IMR-90 (cell line): ENCODE measurements around the gene SLC25A3. TPM values are rescaled to one million over a fixed set of nuclear protein-coding genes. Genes with fewer than 3 reads are reported as not detected.

Experiments
- ATAC-seq: fragments of 200-7000 bp; cut with Tn5 transposase; 2 replicates; pipeline ENCODE4 v1.9.1; 2020; ENCODE audit warnings: low read depth, mild to moderate bottlenecking, moderate library complexity
- BruUV-seq: library from RNA; stranded (reverse); fragments of 400-500 nt; replicated peaks from 2 replicates; lab custom pipeline; 2021; lab: Mats Ljungman, UMichigan
- CTCF ChIA-PET: fragments of 300-600 bp; formaldehyde crosslinking; extraction: SDS; loops from one replicate; lab custom pipeline; 2021; ENCODE audit warnings: antibody characterized with exemption; lab: Yijun Ruan, JAX
- POLR2A ChIA-PET: fragments of 300-600 bp; sonication (Branson Sonifier 250); formaldehyde crosslinking; loops from one replicate; lab custom pipeline; 2022; ENCODE audit warnings: antibody characterized with exemption; ENCODE audit not compliant: unreplicated experiment; lab: Charles Lee
- DNase-seq: peaks from one replicate; pipeline ENCODE4 v3.0.0; 2013
- H2AFZ ChIP-seq: replicated peaks from 2 replicates; pipeline ENCODE3; 2013; ENCODE audit warnings: low read length, mild to moderate bottlenecking; ENCODE audit not compliant: poor library complexity
- H2AK5ac ChIP-seq: 2 replicates; pipeline ENCODE4 v1.6.1; 2013; ENCODE audit warnings: low read depth, low read length, inconsistent platforms
- H2AK9ac ChIP-seq: replicated peaks from 2 replicates; pipeline ENCODE3; 2013; ENCODE audit warnings: mild to moderate bottlenecking, low read depth, low read length, moderate library complexity; ENCODE audit not compliant: poor library complexity
- H2BK120ac ChIP-seq: 2 replicates; pipeline ENCODE4 v1.6.1; 2013; ENCODE audit warnings: low read depth, low read length, inconsistent platforms
- H2BK15ac ChIP-seq: 3 replicates; pipeline ENCODE4 v1.6.1; 2013; ENCODE audit warnings: low read depth, low read length, inconsistent platforms
- H2BK20ac ChIP-seq: 2 replicates; pipeline ENCODE4 v1.6.1; 2013; ENCODE audit warnings: low read depth, mild to moderate bottlenecking, inconsistent platforms, low read length, moderate library complexity
- H2BK5ac ChIP-seq: 2 replicates; pipeline ENCODE4 v1.6.1; 2013; ENCODE audit warnings: mild to moderate bottlenecking, low read depth, low read length, inconsistent platforms; ENCODE audit not compliant: poor library complexity, severe bottlenecking
- H3K14ac ChIP-seq: replicated peaks from 2 replicates; pipeline ENCODE4 v1.6.1; 2013; ENCODE audit warnings: low read depth, low read length, inconsistent platforms
- H3K18ac ChIP-seq: 2 replicates; pipeline ENCODE4 v1.6.1; 2013; ENCODE audit warnings: low read depth, low read length, control low read depth
- H3K23ac ChIP-seq: 2 replicates; pipeline ENCODE4 v1.6.1; 2013; ENCODE audit warnings: low read depth, low read length, inconsistent platforms
- H3K27ac ChIP-seq: 2 replicates; pipeline ENCODE4 v1.5.1; 2013; ENCODE audit warnings: mild to moderate bottlenecking, control low read depth, low read length; ENCODE audit not compliant: insufficient read depth
- H3K27me3 ChIP-seq: 2 replicates; pipeline ENCODE4 v1.6.1; 2013; ENCODE audit warnings: low read length; ENCODE audit not compliant: control insufficient read depth, insufficient read depth
- H3K36me3 ChIP-seq: 2 replicates; pipeline ENCODE4 v1.6.1; 2013; ENCODE audit warnings: low read length, mixed read lengths; ENCODE audit not compliant: control insufficient read depth, insufficient read depth
- H3K4ac ChIP-seq: 2 replicates; pipeline ENCODE4 v1.6.1; 2013; ENCODE audit warnings: low read depth, low read length, inconsistent platforms
- H3K4me1 ChIP-seq: 2 replicates; pipeline ENCODE4 v1.6.1; 2013; ENCODE audit warnings: low read length, mixed read lengths; ENCODE audit not compliant: control insufficient read depth, insufficient read depth
- H3K4me2 ChIP-seq: 2 replicates; pipeline ENCODE4 v1.6.1; 2013; ENCODE audit warnings: low read depth, mild to moderate bottlenecking, control low read depth, low read length, moderate library complexity
- H3K4me3 ChIP-seq: 2 replicates; pipeline ENCODE4 v1.5.1; 2013; ENCODE audit warnings: low read depth, mild to moderate bottlenecking, control low read depth, low read length, moderate library complexity; ENCODE audit not compliant: insufficient read depth
- H3K56ac ChIP-seq: 2 replicates; pipeline ENCODE4 v1.6.1; 2013; ENCODE audit warnings: low read length, inconsistent platforms; ENCODE audit not compliant: insufficient read depth; ENCODE audit errors: extremely low read depth
- H3K79me1 ChIP-seq, 2 experiments: 2 replicates each; pipeline ENCODE4 v1.6.1; 2013; ENCODE audit warnings: low read length in 2 of 2, inconsistent platforms in 1 of 2, low read depth in 1 of 2
- H3K9ac ChIP-seq: 2 replicates; pipeline ENCODE4 v1.6.1; 2013; ENCODE audit warnings: low read depth, low read length, control low read depth
- H3K9me1 ChIP-seq: 2 replicates; pipeline ENCODE4 v1.6.1; 2013; ENCODE audit warnings: low read length, inconsistent platforms; ENCODE audit not compliant: insufficient read depth
- H3K9me3 ChIP-seq: 2 replicates; pipeline ENCODE4 v1.6.1; 2013; ENCODE audit warnings: low read length; ENCODE audit not compliant: control insufficient read depth, insufficient read depth
- H4K20me1 ChIP-seq: 2 replicates; pipeline ENCODE4 v1.6.1; 2013; ENCODE audit warnings: low read length, inconsistent platforms; ENCODE audit not compliant: insufficient read depth
- H4K5ac ChIP-seq: 2 replicates; pipeline ENCODE4 v1.6.1; 2013; ENCODE audit warnings: mild to moderate bottlenecking, low read depth, low read length, control low read depth
- H4K8ac ChIP-seq, 2 experiments: 2 replicates each; pipeline ENCODE4 v1.6.1; 2013; ENCODE audit warnings: low read depth in 2 of 2, low read length in 2 of 2, control low read depth in 1 of 2, inconsistent platforms in 1 of 2
- H4K91ac ChIP-seq: 2 replicates; pipeline ENCODE4 v1.6.1; 2013; ENCODE audit warnings: low read depth, low read length, inconsistent platforms; ENCODE audit not compliant: insufficient read depth
- BHLHE40 ChIP-seq: fragments of 150-350 bp; IDR thresholded peaks from 2 replicates; pipeline ENCODE4 v1.6.1; 2016; ENCODE audit warnings: mild to moderate bottlenecking, low read depth, low read length
- CEBPB ChIP-seq: IDR thresholded peaks from 2 replicates; pipeline ENCODE4 v1.6.1; 2012; ENCODE audit warnings: low read depth, low read length, improper control_type of control experiment
- CTCF ChIP-seq: conservative IDR thresholded peaks from 2 replicates; pipeline ENCODE4 v1.5.1; 2012; ENCODE audit warnings: mild to moderate bottlenecking, low read depth, low read length, improper control_type of control experiment
- ELK1 ChIP-seq: fragments of 150-350 bp; IDR thresholded peaks from 2 replicates; pipeline ENCODE4 v1.6.1; 2016; ENCODE audit warnings: low read depth, mild to moderate bottlenecking, low read length, moderate library complexity, borderline replicate concordance
- MAZ ChIP-seq: IDR thresholded peaks from 2 replicates; pipeline ENCODE4 v1.6.1; 2012; ENCODE audit warnings: low read depth, mild to moderate bottlenecking, low read length, improper control_type of control experiment, moderate library complexity, borderline replicate concordance
- MXI1 ChIP-seq: IDR thresholded peaks from 2 replicates; pipeline ENCODE4 v1.6.1; 2012; ENCODE audit warnings: low read depth, mild to moderate bottlenecking, low read length, moderate library complexity, borderline replicate concordance
- POLR2A ChIP-seq: IDR thresholded peaks from 2 replicates; pipeline ENCODE4 v1.6.1; 2012; ENCODE audit warnings: mild to moderate bottlenecking, low read depth, low read length
- RCOR1 ChIP-seq: IDR thresholded peaks from 2 replicates; pipeline ENCODE4 v1.6.1; 2012; ENCODE audit warnings: mild to moderate bottlenecking, low read length, improper control_type of control experiment; ENCODE audit not compliant: insufficient replicate concordance
- RFX5 ChIP-seq: IDR thresholded peaks from 2 replicates; pipeline ENCODE4 v1.8.0; 2012; ENCODE audit warnings: low read depth, mild to moderate bottlenecking, low read length, moderate library complexity
- USF2 ChIP-seq: fragments of 150-350 bp; IDR thresholded peaks from 2 replicates; pipeline ENCODE4 v1.6.1; 2017; ENCODE audit warnings: mild to moderate bottlenecking, antibody characterized with exemption, low read length, low read depth
- WGBS, 2 experiments: methylation state at CpG; one replicate each; pipeline versions ENCODE4 v1.1.5 to v1.1.7; 2013; ENCODE audit warnings: missing lambda C conversion rate in 2 of 2; ENCODE audit not compliant: insufficient read length in 1 of 2; ENCODE audit errors: extremely low coverage in 2 of 2; 5-methylcytosine and 5-hydroxymethylcytosine counted together
- dilution Hi-C: fragments of 300-500 bp; cut with HindIII; formaldehyde crosslinking; loops from one replicate; pipeline ENCODE4 v1.14.3; 2018; ENCODE audit warnings: low sequenced_read_pairs; ENCODE audit not compliant: unreplicated experiment
- in situ Hi-C: fragments of 300-500 bp; cut with MboI; formaldehyde crosslinking; loops from 3 replicates; pipeline ENCODE4 v1.14.3; 2019; ENCODE audit warnings: low sequenced_read_pairs, inconsistent platforms, mixed read lengths
- intact Hi-C: fragments of 100-400 bp; cut with micrococcal nuclease; formaldehyde crosslinking; loops from 2 replicates; pipeline ENCODE4 v1.10.0; 2022
- polyA plus RNA-seq, 3 experiments: library from polyadenylated mRNA; depleted of rRNA; stranded (reverse); fragments of >200 nt; gene quantifications; 2 replicates each; pipeline ENCODE4 v1.2.3, GENCODE V29; 2012; ENCODE audit warnings: low replicate concordance in 1 of 3
- total RNA-seq: library from RNA; depleted of rRNA; stranded (reverse); fragments of >200 nt; gene quantifications from 2 replicates; pipeline ENCODE4 v1.2.3, GENCODE V29; 2012

The SLC25A3 gene
- total and polyA plus RNA-seq, 2 of the 4 experiments (the other 2 are of a cell fraction), result 657 to 861 TPM

- DNase-seq, result no peak
- no peak for TF ChIP-seq CEBPB
- TF ChIP-seq CTCF, result peak; percentile 15; the same call in 1 of the 2 replicates
- no peak for TF ChIP-seq MXI1
- TF ChIP-seq BHLHE40, result peak; percentile 22; the same call in 1 of the 2 replicates
- TF ChIP-seq RCOR1, result no peak
- no peak for TF ChIP-seq POLR2A
- no peak for TF ChIP-seq MAZ
- no peak for TF ChIP-seq ELK1
- no peak for TF ChIP-seq USF2
- TF ChIP-seq RFX5, result no peak
Measured at GRCh38 chr12:98644433-98644711, 50.9 kb downstream of the SLC25A3 start.

More at GRCh38 chr12:98644433-98644711, 50.9 kb downstream of the SLC25A3 start:
- H3K9me1 ChIP-seq, result no peaks in the 10 kb centered on the region
- peak overlapping the region; percentile 94 for H3K9ac ChIP-seq
- dilution Hi-C loops, result no loop called here
- H3K4me2 ChIP-seq, result peak overlapping the region; percentile 53
- H2AK5ac ChIP-seq, result peak overlapping the region; percentile 57
- H2AFZ ChIP-seq, result peak overlapping the region; percentile 99
- ChIA-PET POLR2A (no interaction called here), CTCF (interaction anchor here (0.8 kb wide), 1 partner anchor 78 kb away, joined by 3 read pairs; no protein-coding TSS in a partner anchor)
- in situ Hi-C loops, result no loop called here
- peaks cover under 1% of the 10 kb centered on the region; the same call in 1 of the 2 replicates for H3K36me3 ChIP-seq
- H3K4me1 ChIP-seq, result no peaks in the 10 kb centered on the region; the same call in 1 of the 2 replicates
- H3K79me1 ChIP-seq, result peaks cover 0 to 11% of the 10 kb centered on the region in 2 experiments; a peak in 3 of 4 replicates
- peak overlapping the region; percentile 63 to 82; a peak in 3 of 4 replicates for H4K8ac ChIP-seq
- BruUV-seq, result no TSS peak
- H3K27ac ChIP-seq, result peak overlapping the region; percentile 69
- H3K14ac ChIP-seq, result peak overlapping the region; percentile 87; the same call in 1 of the 2 replicates
- intact Hi-C loops, result loop anchor here (2.0 to 10.0 kb wide), 2 partner anchors 130 to 228 kb away; partner anchors contain the start of gene TMPO
- peak; percentile 19 for ATAC-seq
- H4K91ac ChIP-seq, result peak overlapping the region; percentile 92
- H3K56ac ChIP-seq, result peak overlapping the region; percentile 94
- H3K4ac ChIP-seq, result peak overlapping the region; percentile 79
- peak overlapping the region; percentile 20 for H3K18ac ChIP-seq
- H2BK120ac ChIP-seq, result peak overlapping the region; percentile 12; the same call in 1 of the 2 replicates
- peak overlapping the region; percentile 67 for H3K4me3 ChIP-seq
- WGBS, 2 experiments, result 0% methylated on average over 12 of the region's 20 CpGs; no CpG with 5 or more reads in 1 of the 2 experiments
- no peak overlapping the region for H2BK20ac ChIP-seq
- H2BK15ac ChIP-seq, result peak overlapping the region; percentile 23; the same call in 1 of the 3 replicates
- no peaks in the 10 kb centered on the region for H3K9me3 ChIP-seq
- H4K5ac ChIP-seq, result peak overlapping the region; percentile 54; the same call in 1 of the 2 replicates
- peak overlapping the region; percentile 79 for H2BK5ac ChIP-seq
- 0 out of 2 replicates have a peak, but pooled peaks cover 3% of the 10 kb centered on the region for H4K20me1 ChIP-seq
- no peaks in the 10 kb centered on the region for H3K27me3 ChIP-seq
- peak overlapping the region; percentile 85; the same call in 1 of the 2 replicates for H3K23ac ChIP-seq
- peak overlapping the region; percentile 96 for H2AK9ac ChIP-seq
